ENCODE results near the gene FRMPD4. TPM values are rescaled to one million over a fixed set of nuclear protein-coding genes. Genes with fewer than 3 reads are reported as not detected.

FRMPD4 gene
- total RNA-seq, 1 experiment from 2014 or later = not detected

DNA sequence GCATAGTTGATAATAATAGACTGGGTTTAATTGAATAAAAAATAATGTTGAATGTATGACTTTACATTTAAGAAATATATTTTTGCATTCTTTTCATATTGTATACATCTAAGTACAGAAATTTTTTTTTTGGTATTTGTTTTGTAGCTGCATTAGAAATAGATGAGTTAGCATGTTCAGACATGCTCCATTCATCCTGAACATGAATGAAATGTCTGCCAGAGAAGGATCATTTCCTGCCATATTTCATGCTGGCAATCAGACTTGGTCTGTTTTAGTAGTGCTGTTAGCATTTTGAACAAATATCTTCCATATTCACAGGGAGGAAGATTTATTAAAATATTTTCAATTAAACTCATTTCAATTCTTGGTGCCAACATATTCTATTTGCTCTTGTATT lies 98.9 kb downstream of the FRMPD4 start:
- intact Hi-C loops (cut with micrococcal nuclease; ENCODE audit: unreplicated experiment) = no loop called here
- Histone ChIP-seq H3K4me2 (no peak overlapping the region), H2AFZ (no peak overlapping the region), H3K4me3 (no peak overlapping the region), H3K27me3 (ENCODE audit: insufficient read depth, low read depth) (no peaks in the 10 kb centered on the region), H3K79me2 (ENCODE audit: low read depth) (no peaks in the 10 kb centered on the region), H3K36me3 (ENCODE audit: low read depth) (no peaks in the 10 kb centered on the region), H3F3A (ENCODE audit: insufficient read depth, low read depth) (no peaks in the 10 kb centered on the region), H3K9me2 (ENCODE audit: insufficient read depth) (no peaks in the 10 kb centered on the region), H4K20me1 (ENCODE audit: insufficient read depth) (no peaks in the 10 kb centered on the region), H3K9me3 (ENCODE audit: insufficient read depth, low read depth) (no peaks in the 10 kb centered on the region), H3K4me1 (replicated peaks; ENCODE audit: insufficient read depth) (no peaks in the 10 kb centered on the region), H3K27ac (no peak overlapping the region)
- ChIA-PET CTCF (no interaction called here), POLR2A (ENCODE audit: unreplicated experiment) (no interaction called here)
- BruUV-seq (replicated peaks) = no TSS peak
- DNase-seq = no peak
- TF ChIP-seq, protein P1, sequence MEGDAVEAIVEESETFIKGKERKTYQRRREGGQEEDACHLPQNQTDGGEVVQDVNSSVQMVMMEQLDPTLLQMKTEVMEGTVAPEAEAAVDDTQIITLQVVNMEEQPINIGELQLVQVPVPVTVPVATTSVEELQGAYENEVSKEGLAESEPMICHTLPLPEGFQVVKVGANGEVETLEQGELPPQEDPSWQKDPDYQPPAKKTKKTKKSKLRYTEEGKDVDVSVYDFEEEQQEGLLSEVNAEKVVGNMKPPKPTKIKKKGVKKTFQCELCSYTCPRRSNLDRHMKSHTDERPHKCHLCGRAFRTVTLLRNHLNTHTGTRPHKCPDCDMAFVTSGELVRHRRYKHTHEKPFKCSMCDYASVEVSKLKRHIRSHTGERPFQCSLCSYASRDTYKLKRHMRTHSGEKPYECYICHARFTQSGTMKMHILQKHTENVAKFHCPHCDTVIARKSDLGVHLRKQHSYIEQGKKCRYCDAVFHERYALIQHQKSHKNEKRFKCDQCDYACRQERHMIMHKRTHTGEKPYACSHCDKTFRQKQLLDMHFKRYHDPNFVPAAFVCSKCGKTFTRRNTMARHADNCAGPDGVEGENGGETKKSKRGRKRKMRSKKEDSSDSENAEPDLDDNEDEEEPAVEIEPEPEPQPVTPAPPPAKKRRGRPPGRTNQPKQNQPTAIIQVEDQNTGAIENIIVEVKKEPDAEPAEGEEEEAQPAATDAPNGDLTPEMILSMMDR (conservative IDR thresholded peaks at IDR 0.05) = no peak
- no peak for TF ChIP-seq EZH2 (IDR thresholded peaks at IDR 0.05; ENCODE audit: low read depth)

DNA sequence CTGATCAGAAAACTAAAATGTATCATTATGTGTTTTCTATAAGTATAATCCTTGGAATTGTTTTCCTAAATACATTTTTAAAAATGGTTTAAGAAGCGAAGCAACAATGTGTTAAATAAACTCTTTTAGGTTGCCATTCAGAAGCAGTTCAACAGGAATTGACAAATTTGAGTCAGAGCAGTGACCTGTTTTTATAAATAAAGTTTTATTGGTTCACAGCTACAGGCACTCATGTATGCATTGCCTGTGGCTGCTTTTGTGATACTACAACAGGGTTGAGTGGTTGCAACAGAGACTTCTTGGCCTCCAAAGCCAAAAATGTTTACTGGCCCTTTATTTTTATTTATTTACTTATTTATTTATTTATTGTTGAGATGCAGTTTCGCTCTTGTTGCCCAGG lies 99.5 kb downstream of the FRMPD4 start:
- H3F3A ChIP-seq (ENCODE audit: insufficient read depth, low read depth) = no peaks in the 10 kb centered on the region
- TF ChIP-seq, protein P1 (conservative IDR thresholded peaks at IDR 0.05) = no peak
- TF ChIP-seq EZH2 (IDR thresholded peaks at IDR 0.05; ENCODE audit: low read depth) = no peak
- intact Hi-C loops (cut with micrococcal nuclease; ENCODE audit: unreplicated experiment) = no loop called here
- no peak overlapping the region for H3K4me2 ChIP-seq
- H2AFZ ChIP-seq = no peak overlapping the region
- DNase-seq = no peak
- BruUV-seq (replicated peaks) = no TSS peak
- no peaks in the 10 kb centered on the region for H4K20me1 ChIP-seq (ENCODE audit: insufficient read depth)
- no peaks in the 10 kb centered on the region for H3K9me3 ChIP-seq (ENCODE audit: insufficient read depth, low read depth)
- no peaks in the 10 kb centered on the region for H3K27me3 ChIP-seq (ENCODE audit: insufficient read depth, low read depth)
- H3K27ac ChIP-seq = no peak overlapping the region
- no peaks in the 10 kb centered on the region for H3K9me2 ChIP-seq (ENCODE audit: insufficient read depth)
- no peaks in the 10 kb centered on the region for H3K79me2 ChIP-seq (ENCODE audit: low read depth)
- ChIA-PET POLR2A (ENCODE audit: unreplicated experiment) (no interaction called here), CTCF (no interaction called here)
- H3K4me1 ChIP-seq (replicated peaks; ENCODE audit: insufficient read depth) = no peaks in the 10 kb centered on the region
- no peak overlapping the region for H3K4me3 ChIP-seq
- H3K36me3 ChIP-seq (ENCODE audit: low read depth) = no peaks in the 10 kb centered on the region

DNA sequence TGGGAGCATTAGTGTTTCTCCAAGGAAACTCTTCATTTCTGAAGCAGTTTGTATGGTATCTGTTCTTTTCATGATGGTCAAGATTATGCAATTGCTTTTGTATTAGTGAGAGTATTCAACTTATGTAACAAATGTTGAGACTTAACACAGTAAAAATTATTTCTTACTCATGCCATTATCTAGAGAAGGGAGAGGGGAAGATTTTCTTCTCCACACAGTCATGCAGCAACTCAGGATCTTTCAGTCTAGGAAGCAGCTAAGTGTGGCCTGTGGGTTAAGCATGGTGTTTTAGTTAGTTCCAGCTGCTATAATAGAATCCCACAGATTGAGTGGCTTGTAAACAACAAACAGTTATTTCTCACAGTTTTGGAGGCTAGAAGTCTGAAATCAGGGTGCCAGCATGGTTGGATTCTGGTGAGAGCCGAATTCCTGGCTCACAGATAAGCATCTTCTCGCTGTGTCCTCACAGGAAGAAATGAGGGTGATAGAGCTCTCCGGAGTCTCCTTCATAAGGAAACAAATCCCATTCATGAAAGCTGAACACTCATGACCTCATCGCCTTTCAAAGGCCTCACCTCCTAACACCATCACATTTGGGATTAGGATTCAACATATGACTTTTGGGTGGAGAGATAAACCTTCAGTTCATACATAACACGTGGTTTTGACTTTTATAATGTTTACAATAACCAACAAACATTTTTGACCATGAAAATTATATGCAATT lies 101.2 kb downstream of the FRMPD4 start:
- no peaks in the 10 kb centered on the region for H3K36me3 ChIP-seq (ENCODE audit: low read depth)
- no peak for DNase-seq
- TF ChIP-seq EZH2 (IDR thresholded peaks at IDR 0.05; ENCODE audit: low read depth) = no peak
- TF ChIP-seq, protein P1 (conservative IDR thresholded peaks at IDR 0.05) = no peak
- H3K27me3 ChIP-seq (ENCODE audit: insufficient read depth, low read depth) = no peaks in the 10 kb centered on the region
- H3K9me2 ChIP-seq (ENCODE audit: insufficient read depth) = no peaks in the 10 kb centered on the region
- H3K4me1 ChIP-seq (replicated peaks; ENCODE audit: insufficient read depth) = no peaks in the 10 kb centered on the region
- no peak overlapping the region for H2AFZ ChIP-seq
- no peaks in the 10 kb centered on the region for H3F3A ChIP-seq (ENCODE audit: insufficient read depth, low read depth)
- ChIA-PET CTCF (no interaction called here), POLR2A (ENCODE audit: unreplicated experiment) (no interaction called here)
- H3K4me2 ChIP-seq = no peak overlapping the region
- no peaks in the 10 kb centered on the region for H4K20me1 ChIP-seq (ENCODE audit: insufficient read depth)
- no TSS peak for BruUV-seq (replicated peaks)
- H3K9me3 ChIP-seq (ENCODE audit: insufficient read depth, low read depth) = no peaks in the 10 kb centered on the region
- no peaks in the 10 kb centered on the region for H3K79me2 ChIP-seq (ENCODE audit: low read depth)
- no peak overlapping the region for H3K27ac ChIP-seq
- intact Hi-C loops (cut with micrococcal nuclease; ENCODE audit: unreplicated experiment) = no loop called here
- no peak overlapping the region for H3K4me3 ChIP-seq

Measured in PC-9 (cell line).